Ovary (tissue), 3 donors: ENCODE data around the gene CHCHD1.

Experiments
- CTCF ChIP-seq, 3 donors: fragments of 450-650 bp in 2 of 3; fragments of 200-600 bp in 1 of 3; IDR thresholded peaks; one replicate each; pipeline versions ENCODE4 v1.5.1 to v1.8.0; 2016 to 2022; ENCODE audit warnings: antibody characterized with exemption in 3 of 3, mild to moderate bottlenecking in 1 of 3
- EP300 ChIP-seq: sonication (generic); formaldehyde crosslinking; IDR thresholded peaks from one replicate; pipeline ENCODE4 v1.6.1; 2017; ENCODE audit warnings: antibody characterized with exemption
- POLR2A ChIP-seq: fragments of 450-650 bp; IDR thresholded peaks from one replicate; pipeline ENCODE4 v1.6.1; 2017; ENCODE audit warnings: antibody characterized with exemption, mild to moderate bottlenecking, moderate library complexity
- donor health status: DM: no; HTN: no; CAD: no.

- TF ChIP-seq CTCF (IDR thresholded peaks at IDR 0.05), result no peak
- TF ChIP-seq EP300, result no peak
- TF ChIP-seq POLR2A, result no peak
Measured at GRCh38 chr10:73780966-73781365, 882 bp upstream of the CHCHD1 start.
